ENCODE results near the gene RALGPS2.

RALGPS2 gene

DNA sequence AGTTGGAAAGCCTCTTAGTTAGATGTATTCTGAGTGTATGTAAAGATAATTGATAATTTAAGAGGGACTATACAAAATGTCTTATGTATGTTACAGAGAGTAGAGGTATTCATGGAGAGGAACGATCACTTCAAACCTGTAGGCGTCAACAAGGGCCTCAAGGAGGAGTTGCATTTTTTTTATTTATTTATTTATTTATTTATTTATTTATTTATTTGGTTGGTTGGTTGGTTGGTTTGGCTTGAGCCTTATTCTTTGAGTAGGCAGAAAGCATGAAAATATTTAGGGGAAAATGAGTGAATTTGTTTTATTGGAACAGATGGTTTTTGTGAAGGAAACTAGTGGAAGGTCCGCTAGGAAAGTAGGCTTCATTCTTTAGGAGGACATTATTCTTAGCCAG is 137.4 kb downstream of the RALGPS2 start:
- no peak for DNase-seq (ENCODE audit: low read depth in 2 of 2, low spot score in 1 of 2)

- DNase-seq (ENCODE audit: low read depth in 2 of 2, low spot score in 1 of 2) = no peak
These were observed 137.8 kb downstream of the RALGPS2 start for GRCh38 chr1:178862864-178863263.

- DNase-seq (ENCODE audit: low read depth in 2 of 2, low spot score in 1 of 2) = no peak
These were observed 139.3 kb downstream of the RALGPS2 start for GRCh38 chr1:178864326-178864725.

GRCh38 chr1:178867670-178868069 is 142.6 kb downstream of the RALGPS2 start:
- DNase-seq (ENCODE audit: low read depth in 2 of 2, low spot score in 1 of 2) = no peak

GRCh38 chr1:178868706-178869105 is 143.7 kb downstream of the RALGPS2 start:
- DNase-seq (ENCODE audit: low read depth in 2 of 2, low spot score in 1 of 2) = no peak

DNA sequence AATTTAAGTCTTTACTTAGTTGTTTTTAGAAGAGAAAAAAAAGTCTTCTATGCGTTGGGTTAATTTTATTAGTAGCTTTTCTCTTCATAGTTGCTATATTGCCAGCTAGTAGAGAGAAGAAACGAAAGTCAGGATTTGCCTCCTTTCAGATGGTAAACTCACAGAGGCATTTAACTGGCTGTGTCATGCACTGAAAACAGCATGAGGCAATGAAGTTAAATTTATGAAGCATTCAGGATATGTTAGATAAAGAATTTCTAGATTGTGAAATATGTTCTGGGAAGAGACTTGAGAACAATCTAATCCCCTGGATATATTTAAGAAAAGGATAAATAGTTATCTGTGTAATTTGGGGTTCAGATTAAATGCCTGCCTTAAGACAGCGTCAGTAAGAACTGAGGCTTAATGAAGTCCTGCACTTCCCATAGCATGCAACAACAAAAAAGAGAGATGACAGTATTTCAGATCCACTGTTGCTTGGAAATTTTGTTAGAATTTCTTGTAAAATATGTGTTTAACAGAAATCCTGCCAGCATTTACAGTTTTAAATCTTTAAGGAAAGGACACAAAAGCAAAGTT is 144.2 kb downstream of the RALGPS2 start:
- no peak for DNase-seq (ENCODE audit: low read depth in 2 of 2, low spot score in 1 of 2)

- no peak for DNase-seq (ENCODE audit: low read depth in 2 of 2, low spot score in 1 of 2)
These were observed 145.2 kb downstream of the RALGPS2 start for GRCh38 chr1:178870221-178870620.

- DNase-seq (ENCODE audit: low read depth in 2 of 2, low spot score in 1 of 2) = no peak
These were observed 145.9 kb downstream of the RALGPS2 start, which contains the start of gene ANGPTL1 for GRCh38 chr1:178870944-178871343. TSS of gene ANGPTL1 (minus strand) at chr1:178871077. CDS start at chr1:178865776, 5,301 bp downstream.

GRCh38 chr1:178871551-178872320 is 146.7 kb downstream of the RALGPS2 start:
- no peak for DNase-seq (ENCODE audit: low read depth in 2 of 2, low spot score in 1 of 2)

DNA sequence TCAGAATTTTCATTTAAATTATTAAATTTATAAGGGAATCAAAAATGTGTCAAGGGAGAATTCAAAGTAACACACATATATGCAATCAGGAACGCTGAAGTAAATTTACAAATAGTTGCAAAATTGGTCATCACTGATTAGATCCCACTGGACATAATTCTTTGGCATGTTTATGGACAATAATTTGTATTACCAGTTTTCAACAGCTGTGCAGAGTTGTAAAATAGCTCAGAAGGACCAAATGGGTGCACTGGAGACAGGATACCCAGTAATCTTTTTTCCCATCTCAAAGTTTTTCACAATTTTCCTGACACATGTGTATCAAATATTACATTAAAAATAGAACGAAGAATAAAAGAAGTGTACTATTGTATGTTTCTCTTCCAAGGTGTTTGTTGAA is 149.9 kb downstream of the RALGPS2 start:
- no peak for DNase-seq (ENCODE audit: low read depth in 2 of 2, low spot score in 1 of 2)

GRCh38 chr1:178875936-178876335 is 150.9 kb downstream of the RALGPS2 start:
- DNase-seq (ENCODE audit: low read depth in 2 of 2, low spot score in 1 of 2) = no peak

DNA sequence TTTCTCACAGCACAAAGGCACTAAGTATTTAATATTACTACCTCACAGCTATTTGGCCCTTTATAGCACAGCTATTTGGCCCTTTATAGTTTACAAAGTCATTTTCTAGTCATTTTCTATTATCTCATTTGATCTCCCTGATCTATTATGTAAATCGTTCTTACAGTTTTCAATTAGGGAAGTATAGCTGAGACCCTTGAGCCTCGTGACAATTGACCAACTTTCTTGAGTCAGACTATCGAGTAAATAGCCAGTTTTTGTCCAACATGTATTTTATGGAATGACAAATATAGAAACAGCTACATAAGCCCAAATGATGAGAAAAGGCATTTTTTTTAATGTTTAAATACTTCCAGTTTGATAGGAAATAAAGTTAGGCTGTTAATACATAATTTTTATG is 152.9 kb downstream of the RALGPS2 start:
- DNase-seq (ENCODE audit: low read depth in 2 of 2, low spot score in 1 of 2) = no peak

- no peak for DNase-seq (ENCODE audit: low read depth in 2 of 2, low spot score in 1 of 2)
These were observed 156.9 kb downstream of the RALGPS2 start for GRCh38 chr1:178881950-178882349.

- DNase-seq (ENCODE audit: low read depth in 2 of 2, low spot score in 1 of 2) = no peak
These were observed 160.8 kb downstream of the RALGPS2 start for GRCh38 chr1:178885869-178886268.

- DNase-seq (ENCODE audit: low read depth in 2 of 2, low spot score in 1 of 2) = no peak
These were observed 161.5 kb downstream of the RALGPS2 start for GRCh38 chr1:178886551-178886950.

DNA sequence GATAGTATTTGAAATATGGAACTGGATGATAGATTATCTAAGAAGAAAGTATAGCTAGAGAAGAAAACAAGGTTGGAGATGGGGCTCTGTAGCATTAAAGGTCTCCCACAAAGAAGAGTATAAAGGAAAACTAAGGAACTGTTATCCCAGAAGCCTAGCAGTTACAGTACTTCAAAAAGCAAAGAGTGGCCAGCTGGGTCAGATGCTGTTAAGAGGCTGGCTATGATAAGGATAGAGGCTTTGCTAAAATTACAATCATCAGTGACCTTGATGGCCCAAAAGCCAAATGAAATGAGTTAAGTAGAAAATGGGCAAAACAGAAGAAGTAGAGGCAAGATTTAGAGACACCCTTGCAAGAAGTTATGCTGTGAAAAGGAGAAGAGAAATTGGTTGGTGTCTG is 170.9 kb downstream of the RALGPS2 start:
- DNase-seq (ENCODE audit: low read depth in 2 of 2, low spot score in 1 of 2) = no peak

GRCh38 chr1:178898401-178898800 is 173.4 kb downstream of the RALGPS2 start:
- DNase-seq (ENCODE audit: low read depth in 2 of 2, low spot score in 1 of 2) = no peak

DNA sequence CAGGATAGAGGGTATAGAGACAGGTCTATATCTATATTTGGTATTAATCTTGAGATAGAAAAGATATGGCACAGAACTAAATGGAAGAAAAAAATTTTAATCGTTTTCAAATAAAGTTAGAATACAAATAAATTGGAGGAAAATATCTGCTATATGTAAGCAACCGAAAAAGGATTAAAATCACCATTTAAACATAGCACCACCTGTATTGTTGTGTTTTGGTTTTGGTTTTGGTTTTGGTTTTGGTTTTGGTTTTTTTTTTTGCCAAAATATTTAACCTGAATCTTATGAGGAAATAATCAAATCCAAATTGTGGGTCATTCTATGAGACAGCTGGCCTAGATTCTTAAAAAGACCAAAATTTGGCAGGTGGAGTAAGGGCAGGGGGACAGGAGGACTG is 174.4 kb downstream of the RALGPS2 start:
- DNase-seq (ENCODE audit: low read depth in 2 of 2, low spot score in 1 of 2) = no peak

DNA sequence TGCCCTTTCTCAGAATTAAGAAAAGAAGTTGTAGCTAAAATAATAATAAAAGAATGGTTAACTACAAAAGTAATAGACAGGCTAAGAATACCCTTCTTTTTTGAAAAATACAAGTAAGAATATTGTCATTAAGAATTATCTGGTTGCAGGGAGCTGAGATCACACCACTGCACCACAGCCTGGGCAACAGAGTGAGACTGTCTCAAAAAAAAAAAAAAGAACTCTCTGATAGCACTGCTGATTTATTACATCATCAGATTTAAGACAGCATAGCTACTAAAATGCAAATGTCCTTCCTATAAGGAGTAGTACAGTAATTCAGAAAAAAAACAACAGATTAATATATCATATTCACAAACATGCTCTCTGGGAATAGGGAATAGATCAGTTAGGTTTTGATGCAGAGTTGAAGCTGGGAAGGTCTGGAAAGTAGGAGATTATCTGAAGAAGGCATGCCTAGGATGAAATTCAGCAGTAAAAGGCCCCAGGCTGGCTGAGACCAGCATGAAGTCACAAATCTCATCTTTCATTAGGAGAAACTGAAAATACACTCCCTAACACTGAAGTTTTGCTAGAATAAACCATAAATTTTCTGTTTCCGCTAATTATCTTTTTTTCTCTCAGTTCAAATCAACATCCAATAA is 176.6 kb downstream of the RALGPS2 start:
- DNase-seq (ENCODE audit: low read depth in 2 of 2, low spot score in 1 of 2) = no peak

- no peak for DNase-seq (ENCODE audit: low read depth in 2 of 2, low spot score in 1 of 2)
These were observed 183.3 kb downstream of the RALGPS2 start for GRCh38 chr1:178908358-178908757.

- no peak for DNase-seq (ENCODE audit: low read depth in 2 of 2, low spot score in 1 of 2)
These were observed 185.0 kb downstream of the RALGPS2 start for GRCh38 chr1:178910023-178910422.

DNA sequence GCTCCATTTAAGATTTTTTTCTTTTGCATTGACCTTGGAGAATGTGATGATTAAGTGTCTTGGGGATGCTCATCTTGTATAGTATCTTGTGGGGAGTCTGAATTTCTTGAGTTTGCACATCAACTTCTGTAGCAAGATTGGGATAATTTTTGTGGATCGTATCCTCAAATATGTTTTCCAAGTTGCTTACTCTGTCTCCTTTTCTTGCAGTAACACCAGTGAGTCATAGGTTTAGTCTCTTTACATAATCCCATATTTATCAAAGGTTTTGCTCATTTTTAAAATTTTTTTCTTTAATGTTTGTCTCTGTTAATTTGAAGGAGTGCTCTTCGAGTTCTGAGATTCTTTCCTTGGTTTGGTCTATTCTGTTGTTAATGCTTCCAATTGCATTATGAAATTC is 187.6 kb downstream of the RALGPS2 start:
- no peak for DNase-seq (ENCODE audit: low read depth in 2 of 2, low spot score in 1 of 2)

Data from stimulated activated CD8-positive, alpha-beta memory T cell treated with anti-CD3 and anti-CD28 coated beads, Interleukin-4, amount 100 ng/mL, for 1 hour (primary cell).